Measurements from ENCODE around the gene KIF4B.
"Not testable (repeated sequence)": the region's sequence is repeated elsewhere in the genome, so short reads cannot be mapped to it uniquely, and the experiment has no call there.

The KIF4B gene, protein sequence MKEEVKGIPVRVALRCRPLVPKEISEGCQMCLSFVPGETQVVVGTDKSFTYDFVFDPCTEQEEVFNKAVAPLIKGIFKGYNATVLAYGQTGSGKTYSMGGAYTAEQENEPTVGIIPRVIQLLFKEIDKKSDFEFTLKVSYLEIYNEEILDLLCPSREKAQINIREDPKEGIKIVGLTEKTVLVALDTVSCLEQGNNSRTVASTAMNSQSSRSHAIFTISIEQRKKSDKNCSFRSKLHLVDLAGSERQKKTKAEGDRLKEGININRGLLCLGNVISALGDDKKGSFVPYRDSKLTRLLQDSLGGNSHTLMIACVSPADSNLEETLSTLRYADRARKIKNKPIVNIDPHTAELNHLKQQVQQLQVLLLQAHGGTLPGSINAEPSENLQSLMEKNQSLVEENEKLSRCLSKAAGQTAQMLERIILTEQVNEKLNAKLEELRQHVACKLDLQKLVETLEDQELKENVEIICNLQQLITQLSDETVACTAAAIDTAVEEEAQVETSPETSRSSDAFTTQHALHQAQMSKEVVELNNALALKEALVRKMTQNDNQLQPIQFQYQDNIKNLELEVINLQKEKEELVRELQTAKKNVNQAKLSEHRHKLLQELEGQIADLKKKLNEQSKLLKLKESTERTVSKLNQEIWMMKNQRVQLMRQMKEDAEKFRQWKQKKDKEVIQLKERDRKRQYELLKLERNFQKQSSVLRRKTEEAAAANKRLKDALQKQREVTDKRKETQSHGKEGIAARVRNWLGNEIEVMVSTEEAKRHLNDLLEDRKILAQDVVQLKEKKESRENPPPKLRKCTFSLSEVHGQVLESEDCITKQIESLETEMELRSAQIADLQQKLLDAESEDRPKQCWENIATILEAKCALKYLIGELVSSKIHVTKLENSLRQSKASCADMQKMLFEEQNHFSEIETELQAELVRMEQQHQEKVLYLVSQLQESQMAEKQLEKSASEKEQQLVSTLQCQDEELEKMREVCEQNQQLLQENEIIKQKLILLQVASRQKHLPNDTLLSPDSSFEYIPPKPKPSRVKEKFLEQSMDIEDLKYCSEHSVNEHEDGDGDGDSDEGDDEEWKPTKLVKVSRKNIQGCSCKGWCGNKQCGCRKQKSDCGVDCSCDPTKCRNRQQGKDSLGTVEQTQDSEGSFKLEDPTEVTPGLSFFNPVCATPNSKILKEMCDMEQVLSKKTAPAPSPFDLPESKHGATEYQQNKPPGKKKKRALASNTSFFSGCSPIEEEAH

DNA sequence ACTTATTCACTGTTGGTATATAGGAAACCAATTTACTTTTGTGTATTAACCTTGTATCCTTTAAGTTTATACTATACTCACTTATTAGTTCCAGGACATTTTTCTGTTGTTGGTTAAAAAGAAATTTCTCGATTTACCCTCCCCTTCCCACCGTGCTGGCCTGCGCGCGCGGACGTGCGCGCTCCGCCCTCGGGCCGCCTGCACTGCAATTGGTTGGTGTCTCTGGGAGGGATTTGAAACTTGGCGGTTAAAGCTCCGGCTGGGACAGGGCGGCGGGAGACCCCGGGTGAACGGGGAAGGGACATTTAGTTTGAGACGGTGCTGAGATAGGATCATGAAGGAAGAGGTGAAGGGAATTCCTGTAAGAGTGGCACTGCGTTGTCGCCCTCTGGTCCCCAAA is at the start of gene KIF4B:
Gene KIF4B, plus strand, starts transcription at position 230 of the 400 bp plus-strand sequence. Its CDS starts 105 bp downstream, at position 335.
- no peak for DNase-seq (ENCODE audit: low spot score)

DNA sequence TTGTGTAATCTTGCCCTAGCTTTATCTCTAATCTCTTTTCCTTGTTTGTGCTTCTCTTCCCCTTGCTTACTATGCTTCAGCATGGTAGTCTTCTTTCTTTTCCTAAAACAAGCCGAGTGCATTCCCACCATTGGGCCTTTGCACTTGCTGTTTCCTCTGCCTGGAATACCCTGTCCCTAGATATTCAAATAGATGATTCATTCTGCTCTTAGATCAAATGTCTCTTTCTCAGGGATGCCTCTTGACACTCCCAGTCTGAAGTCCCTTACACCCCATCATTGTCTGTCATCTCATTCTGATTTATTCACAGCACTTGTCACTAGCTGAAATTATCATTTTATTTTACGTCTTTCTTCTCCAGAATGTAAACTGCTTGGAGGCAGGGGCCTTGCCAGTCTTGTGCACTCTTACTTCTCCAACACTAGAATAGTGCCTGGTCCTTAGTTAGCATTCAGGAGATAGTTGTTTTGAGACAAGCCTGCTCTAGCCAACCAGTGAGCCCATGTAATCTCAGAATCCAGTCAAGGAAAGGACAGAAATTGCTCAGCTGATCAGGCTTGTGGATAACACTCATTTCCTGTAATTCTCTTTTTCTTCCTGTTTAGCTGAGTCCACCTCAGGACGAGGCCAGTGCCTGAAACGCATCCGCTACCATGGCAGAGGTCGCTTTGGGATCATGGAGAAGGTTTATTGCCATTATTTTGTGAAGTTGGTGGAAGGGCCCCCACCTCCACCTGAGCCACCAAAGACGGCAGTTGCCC is 47.3 kb upstream of the KIF4B start:
- no peak for DNase-seq (ENCODE audit: low spot score)

DNA sequence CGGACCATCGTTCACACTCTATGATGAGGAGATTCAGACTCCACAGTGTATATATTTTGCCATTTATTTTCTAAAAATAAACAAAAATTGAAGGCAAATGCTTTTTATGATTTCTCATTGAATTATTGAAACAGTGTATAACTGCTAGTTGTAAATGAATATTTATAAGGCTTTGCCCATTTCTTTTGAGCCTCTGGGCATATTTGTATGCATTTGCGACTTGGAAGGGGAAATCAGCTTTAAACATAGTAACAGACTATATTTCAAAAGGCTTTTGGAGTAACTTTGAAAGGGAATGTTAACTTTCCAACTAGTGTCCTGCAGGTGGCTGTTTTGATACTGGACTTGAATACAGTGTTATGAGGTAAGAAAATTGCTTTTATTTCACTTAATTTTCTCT is 46.7 kb upstream of the KIF4B start:
- DNase-seq (ENCODE audit: low spot score) = no peak

DNA sequence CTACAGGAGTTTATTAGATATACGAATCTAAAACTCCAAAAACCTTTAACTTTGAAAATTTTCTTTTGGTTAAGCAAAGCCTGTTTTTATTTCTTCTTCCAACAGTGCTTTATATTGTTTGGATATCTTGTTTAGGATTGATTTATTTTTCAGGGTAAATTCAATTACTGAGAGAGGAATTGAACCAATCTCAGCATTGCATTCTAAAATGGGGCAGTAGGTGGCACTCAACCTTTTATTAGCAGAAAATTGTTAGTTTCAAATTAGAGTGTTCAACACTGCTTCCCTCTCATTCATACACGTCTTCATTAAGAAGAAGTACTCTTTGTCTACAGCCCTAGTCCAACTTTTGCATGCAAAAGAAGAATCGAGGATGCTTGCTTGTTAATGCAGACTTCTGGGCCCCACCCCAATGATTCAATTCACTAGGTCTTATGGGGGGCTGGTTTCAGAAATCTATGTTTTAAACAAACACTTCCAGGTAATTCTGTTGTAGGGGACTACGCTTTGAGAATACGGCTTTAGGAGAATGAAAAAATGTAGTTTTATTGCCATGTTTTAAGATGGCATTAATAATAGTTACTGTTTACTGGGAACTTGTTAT is 46.0 kb upstream of the KIF4B start:
- DNase-seq (ENCODE audit: low spot score) = no peak

DNA sequence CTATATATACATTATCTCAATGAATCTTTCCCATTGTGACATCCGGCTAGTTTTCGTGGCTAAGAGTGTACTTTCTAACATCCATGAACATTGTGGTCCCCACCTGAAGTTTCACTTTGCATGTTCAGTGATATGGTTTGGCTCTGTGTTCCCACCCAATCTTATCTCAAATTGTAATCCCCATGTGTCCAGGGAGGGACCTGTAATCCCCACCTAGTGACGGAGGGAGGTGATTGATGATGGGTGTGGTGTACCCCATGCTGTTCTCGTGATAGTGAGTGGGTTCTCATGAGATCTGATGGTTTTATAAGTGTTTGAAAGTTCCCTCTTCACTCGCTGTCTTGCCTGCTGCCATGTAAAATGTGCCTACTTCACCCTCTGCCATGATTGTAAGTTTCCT is 44.6 kb upstream of the KIF4B start:
- DNase-seq (ENCODE audit: low spot score) = no peak

DNA sequence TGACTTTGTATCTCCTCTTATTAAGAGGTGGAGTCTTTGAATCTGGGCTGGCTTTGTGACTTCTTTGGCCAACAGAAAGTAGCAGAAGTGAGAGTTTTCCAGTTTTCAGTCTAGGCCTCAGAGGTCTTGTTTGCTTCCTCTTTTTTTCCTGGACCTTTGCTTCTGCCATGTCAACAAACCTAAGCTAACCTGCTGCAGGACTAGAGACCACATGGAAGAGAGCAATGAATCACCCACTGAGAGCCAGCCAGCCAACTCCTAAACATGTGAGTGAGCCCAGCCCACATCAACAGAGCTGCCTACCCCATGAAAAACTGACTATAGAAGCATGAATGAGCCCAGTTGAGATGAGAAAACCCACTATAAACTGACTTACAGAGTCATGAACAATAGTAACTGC is 42.8 kb upstream of the KIF4B start:
- DNase-seq (ENCODE audit: low spot score) = no peak

DNA sequence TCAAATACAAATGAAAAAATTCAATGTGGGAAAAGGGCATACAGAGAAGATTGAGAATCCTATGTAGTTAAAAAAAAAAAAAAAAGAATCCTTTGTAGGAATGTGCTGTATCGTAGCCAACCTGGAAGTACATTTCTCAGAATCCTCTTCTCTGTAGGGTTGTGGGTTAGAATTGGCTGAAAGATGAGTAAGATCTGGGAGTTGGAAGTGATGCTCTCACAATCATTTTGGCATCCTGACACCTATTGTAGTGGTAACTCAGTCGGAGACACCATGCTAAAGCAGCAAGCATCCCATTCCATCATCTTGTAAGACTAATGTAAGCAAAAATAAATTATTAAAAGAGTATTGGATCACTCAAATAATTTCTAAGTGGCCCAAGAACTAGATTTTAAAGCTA is 42.1 kb upstream of the KIF4B start:
- DNase-seq (ENCODE audit: low spot score) = no peak

DNA sequence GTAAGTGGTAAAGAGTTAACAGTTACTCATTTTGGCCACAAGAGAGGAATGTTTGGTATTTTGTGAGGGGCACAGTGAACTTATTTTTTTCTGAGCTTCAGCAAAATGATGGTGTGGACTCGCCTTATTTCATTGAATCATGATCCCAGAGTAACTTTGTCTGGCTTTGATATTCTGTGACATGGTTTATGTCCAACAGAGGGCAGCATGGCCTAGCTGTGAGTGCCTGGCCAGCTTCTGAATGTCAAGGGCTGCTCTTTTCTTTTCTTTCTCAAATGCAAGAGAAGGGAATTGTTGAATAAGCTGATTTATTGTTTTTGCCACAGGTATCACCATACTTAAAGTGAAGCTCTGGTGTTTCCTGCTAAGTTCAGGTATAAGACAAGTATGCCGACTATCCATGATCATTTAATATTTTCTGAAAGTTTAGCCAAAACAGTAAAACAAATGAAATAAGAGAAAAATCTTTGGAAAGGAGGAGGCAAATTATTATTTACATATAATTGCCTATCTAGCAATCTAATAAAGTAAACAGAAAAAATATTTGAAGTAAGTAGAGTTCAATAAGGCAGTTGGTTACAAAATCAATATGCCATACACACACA is 41.0 kb upstream of the KIF4B start:
- DNase-seq (ENCODE audit: low spot score) = no peak

DNA sequence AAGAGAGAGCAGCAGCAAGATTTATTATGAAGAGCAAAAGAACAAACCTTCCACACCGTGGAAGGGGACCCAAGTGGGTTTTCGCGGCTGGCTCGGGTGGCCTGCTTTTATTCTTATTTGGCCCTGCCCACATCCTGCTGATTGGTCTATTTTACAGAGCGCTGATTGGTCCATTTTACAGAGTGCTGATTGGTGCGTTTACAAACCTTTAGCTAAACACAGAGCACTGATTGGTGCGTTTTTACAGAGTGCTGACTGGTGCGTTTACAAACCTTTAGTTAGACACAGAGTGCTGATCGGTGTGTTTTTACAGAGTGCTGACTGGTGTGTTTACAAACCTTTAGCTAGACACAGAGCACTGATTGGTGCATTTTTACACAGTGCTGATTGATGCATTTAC is 37.5 kb upstream of the KIF4B start:
- DNase-seq (ENCODE audit: low spot score) = not testable (repeated sequence)

DNA sequence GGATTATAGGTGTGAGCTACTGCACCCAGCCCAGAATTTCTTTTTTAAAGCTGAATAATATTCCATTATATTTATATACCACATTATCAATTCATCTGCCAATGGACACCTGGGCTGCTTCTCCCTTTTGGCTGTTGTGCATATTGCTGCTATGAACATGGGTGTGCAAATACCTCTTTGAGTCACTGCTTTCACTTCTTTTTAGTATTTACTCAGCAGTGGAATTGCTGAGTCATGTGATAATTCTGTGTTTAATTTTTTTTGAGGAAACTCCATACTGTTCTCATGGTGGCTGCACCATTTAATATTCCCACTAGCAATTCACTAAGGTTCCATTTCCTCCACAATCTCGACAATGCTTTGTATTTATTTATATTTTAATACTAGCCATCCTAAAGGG is 36.1 kb upstream of the KIF4B start:
- DNase-seq (ENCODE audit: low spot score) = no peak

DNA sequence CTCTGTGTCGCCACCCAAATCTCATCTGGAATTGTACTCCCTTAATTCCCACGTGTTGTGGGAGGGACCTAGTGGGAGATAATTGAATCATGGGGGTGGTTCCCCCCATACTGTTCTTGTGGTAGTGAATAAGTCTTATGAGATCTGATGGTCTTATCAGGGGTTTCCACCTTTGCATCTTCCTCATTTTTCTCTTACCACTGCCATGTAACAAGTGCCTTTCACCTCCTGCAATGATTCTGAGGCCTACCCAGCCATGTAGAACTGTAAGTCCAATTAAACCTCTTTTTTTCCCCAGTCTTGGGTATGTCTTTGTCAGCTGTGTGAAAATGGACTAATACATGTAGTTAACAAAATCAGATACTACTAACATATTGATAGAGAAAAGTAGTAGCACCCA is 35.3 kb upstream of the KIF4B start:
- DNase-seq (ENCODE audit: low spot score) = not testable (repeated sequence)

DNA sequence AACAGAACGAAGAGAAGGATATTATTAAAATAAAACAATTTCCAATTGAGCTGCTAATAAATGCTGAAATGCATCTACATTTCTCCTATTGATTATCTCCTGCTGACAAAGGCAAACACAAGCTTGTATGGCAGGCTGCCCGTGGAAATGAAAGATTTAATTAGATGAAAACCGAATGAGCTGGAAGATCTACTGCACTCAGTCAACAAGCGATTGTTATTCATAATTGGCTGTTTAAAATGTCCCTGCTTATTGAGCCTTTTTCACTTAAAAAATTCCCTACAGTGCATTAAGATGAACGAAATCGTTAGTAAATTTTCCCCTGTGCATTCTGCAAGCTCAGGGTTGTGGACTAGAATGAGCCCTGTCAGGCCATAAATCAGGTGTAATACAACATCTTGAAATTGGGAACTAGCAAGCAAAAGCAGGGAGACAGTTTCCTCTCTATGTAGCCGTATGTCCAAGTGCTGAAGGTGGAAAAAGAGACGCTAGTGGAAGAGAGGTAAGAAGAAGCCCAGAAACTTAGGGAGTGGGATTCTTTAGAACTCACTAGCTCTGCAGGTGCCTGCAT is 28.5 kb upstream of the KIF4B start:
- no peak for DNase-seq (ENCODE audit: low spot score)

DNA sequence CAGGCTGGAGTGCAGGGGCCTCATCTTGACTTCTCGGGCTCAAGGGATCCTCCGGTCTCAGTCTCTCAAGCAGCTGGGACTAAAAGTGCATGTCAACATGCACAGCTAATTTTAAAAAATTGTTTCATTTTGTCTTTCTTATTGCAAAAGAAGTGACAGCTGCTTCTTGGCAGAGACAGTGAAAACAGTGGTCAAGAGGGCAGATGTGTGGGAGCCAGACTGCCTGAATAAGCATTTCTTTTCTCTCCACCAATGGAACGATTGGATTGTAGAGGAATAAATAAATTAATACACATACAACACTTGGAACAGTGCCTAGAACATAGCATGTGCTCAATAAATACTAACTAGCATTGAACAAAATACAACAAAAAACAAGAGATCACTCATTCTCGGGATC is 27.4 kb upstream of the KIF4B start:
- DNase-seq (ENCODE audit: low spot score) = no peak

DNA sequence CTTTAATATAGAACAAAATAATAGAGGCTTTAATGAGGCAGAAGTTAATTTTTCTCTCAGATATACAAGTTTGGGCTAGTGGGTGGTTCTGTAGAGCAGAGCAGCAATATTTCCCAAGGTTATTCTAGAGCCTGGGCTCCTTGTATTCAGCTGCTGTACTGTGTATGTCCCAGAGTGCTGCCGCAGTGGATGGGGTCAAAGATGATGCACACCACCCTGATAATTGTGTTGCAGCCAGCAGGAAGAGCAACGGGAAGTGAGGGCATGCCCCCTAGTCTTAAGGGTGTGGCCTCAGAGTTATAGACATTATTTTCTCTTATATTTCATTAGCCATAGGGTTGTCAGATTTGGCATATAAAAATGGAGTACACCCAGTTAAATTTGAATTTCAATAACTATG is 23.9 kb upstream of the KIF4B start:
- no peak for DNase-seq (ENCODE audit: low spot score)

DNA sequence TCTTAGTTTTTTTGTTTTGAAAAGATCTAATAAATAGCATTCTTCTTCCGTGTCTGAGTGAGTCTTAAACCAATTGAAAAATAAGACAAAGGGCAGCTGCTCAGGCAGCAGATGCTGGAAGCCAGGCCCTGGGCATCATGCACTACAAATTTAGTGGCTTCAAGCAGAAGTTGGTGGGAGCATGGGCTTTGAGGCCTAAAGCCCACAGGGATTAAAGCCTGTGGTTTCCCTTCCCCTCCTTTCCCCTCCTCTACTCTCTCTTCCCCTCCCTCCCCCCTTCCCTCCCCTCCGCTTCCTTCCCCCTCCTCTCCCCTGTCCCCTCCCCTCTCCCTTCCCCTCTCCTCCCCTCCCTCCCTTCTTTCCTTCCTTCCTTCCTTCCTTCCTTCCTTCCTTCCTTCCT is 20.1 kb upstream of the KIF4B start:
- DNase-seq (ENCODE audit: low spot score) = no peak

DNA sequence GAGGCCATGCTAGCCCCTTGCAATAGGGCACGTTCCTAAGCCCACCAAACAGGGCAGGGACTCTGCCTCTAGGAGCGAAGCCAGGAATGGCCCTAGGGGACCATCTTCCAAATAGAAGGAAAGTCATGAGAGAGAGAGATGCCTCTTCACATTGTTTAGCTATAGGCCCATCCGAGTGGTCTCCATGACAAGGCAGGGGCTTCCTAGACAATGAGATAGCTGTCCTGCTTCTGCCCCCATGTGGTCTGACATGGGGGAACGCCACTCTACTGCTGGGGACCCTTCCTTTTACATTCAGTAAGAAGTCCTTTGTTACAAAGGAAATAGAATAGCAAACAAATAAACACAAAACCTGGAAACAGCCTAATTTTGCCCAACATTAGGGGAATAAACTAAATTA is 17.9 kb upstream of the KIF4B start:
- DNase-seq (ENCODE audit: low spot score) = no peak

DNA sequence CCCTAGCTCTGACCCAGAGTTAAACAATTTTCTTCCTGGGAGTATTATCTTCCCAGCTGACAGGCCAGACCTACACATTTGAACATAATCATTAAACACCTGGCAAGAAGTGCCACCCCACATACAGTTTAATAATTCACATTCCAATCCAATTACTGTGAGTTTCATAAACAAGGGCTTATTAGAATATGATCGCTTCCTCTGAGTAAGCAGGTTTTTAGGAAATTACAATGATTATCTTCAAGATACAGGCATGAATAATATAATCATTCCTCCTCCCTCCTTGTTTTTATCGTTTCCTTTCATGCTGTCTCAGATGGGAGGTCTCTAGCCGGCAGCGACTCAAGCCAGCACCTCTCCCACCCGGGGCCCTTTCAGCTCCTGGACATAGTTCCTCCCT is 15.8 kb upstream of the KIF4B start:
- DNase-seq (ENCODE audit: low spot score) = no peak

DNA sequence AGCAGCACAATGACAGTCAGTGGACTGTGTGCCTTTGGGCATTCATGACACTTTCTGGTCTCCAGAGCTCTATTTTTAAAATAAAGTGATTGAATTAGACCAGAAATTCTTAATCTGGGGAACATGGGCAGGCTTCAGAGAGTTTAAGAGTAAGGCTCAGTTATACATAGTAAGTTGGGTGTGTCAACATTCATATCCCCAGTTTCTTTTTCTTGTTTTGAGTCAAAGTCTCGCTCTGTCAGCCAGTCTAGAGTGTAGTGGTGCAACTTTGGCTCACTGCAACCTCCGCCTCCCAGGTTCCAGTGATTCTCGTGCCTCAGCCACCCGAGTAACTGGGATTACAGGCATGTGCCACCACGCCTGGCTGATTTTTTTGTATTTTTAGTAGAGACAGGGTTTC is 13.7 kb upstream of the KIF4B start:
- no peak for DNase-seq (ENCODE audit: low spot score)

DNA sequence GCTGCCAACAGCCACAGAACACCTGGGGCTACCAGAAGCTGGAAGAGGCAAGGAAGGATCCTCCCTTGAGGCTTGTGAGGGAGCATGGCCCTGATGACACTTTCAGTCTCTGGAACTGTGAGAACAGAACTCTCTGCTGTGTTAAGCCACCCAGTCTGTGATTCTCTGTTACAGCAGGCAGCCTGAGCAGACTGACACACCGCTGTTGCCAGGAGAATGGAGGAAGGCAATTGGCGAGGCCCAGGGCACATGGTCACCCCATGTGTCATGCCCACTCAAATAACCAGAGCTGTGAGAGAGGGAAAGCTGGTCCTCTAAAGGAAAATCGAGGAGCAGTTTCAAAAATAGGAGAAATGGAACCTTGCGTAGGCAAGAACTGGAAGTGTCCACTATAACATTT is 12.0 kb upstream of the KIF4B start:
- DNase-seq (ENCODE audit: low spot score) = no peak

DNA sequence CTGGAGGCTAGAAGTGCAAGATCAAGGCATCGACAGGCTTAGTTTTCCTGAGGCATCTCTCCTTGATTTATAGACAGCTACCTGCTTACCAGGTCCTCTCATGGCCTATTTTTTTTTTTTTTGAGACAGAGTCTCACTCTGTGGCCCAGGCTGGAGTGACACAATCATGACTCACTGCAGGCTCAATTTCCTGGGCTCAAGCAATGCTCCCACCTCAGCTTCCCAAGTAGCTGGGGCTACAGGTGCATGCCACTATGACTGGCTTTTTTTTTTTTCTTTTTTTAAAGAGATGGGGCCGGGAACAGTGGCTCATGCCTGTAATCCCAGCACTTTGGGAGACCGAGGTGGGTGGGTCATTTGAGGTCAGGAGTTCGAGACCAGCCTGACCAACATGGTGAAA is 10.8 kb upstream of the KIF4B start:
- DNase-seq (ENCODE audit: low spot score) = not testable (repeated sequence)

Data from CD4-positive, alpha-beta T cell treated with Interleukin-6 at 100 ng/mL for 8 hours (primary cell).